IMR-90 (cell line): ENCODE results near the gene IFT81. TPM values are rescaled to one million over a fixed set of nuclear protein-coding genes. Genes with fewer than 3 reads are reported as not detected.

Experiments used
- ATAC-seq: fragments of 200-7000 bp; cut with Tn5 transposase; 2 replicates; pipeline ENCODE4 v1.9.1; 2020; ENCODE audit warnings: low read depth, mild to moderate bottlenecking, moderate library complexity
- BruUV-seq: library from RNA; stranded (reverse); fragments of 400-500 nt; replicated peaks from 2 replicates; lab custom pipeline; 2021; lab: Mats Ljungman, UMichigan
- CTCF ChIA-PET: fragments of 300-600 bp; formaldehyde crosslinking; extraction: SDS; loops from one replicate; lab custom pipeline; 2021; ENCODE audit warnings: antibody characterized with exemption; lab: Yijun Ruan, JAX
- POLR2A ChIA-PET: fragments of 300-600 bp; sonication (Branson Sonifier 250); formaldehyde crosslinking; loops from one replicate; lab custom pipeline; 2022; ENCODE audit warnings: antibody characterized with exemption; ENCODE audit not compliant: unreplicated experiment; lab: Charles Lee
- DNase-seq: peaks from one replicate; pipeline ENCODE4 v3.0.0; 2013
- H2AFZ ChIP-seq: replicated peaks from 2 replicates; pipeline ENCODE3; 2013; ENCODE audit warnings: low read length, mild to moderate bottlenecking; ENCODE audit not compliant: poor library complexity
- H2AK5ac ChIP-seq: 2 replicates; pipeline ENCODE4 v1.6.1; 2013; ENCODE audit warnings: low read depth, low read length, inconsistent platforms
- H2AK9ac ChIP-seq: replicated peaks from 2 replicates; pipeline ENCODE3; 2013; ENCODE audit warnings: mild to moderate bottlenecking, low read depth, low read length, moderate library complexity; ENCODE audit not compliant: poor library complexity
- H2BK120ac ChIP-seq: 2 replicates; pipeline ENCODE4 v1.6.1; 2013; ENCODE audit warnings: low read depth, low read length, inconsistent platforms
- H2BK15ac ChIP-seq: 3 replicates; pipeline ENCODE4 v1.6.1; 2013; ENCODE audit warnings: low read depth, low read length, inconsistent platforms
- H2BK20ac ChIP-seq: 2 replicates; pipeline ENCODE4 v1.6.1; 2013; ENCODE audit warnings: low read depth, mild to moderate bottlenecking, inconsistent platforms, low read length, moderate library complexity
- H2BK5ac ChIP-seq: 2 replicates; pipeline ENCODE4 v1.6.1; 2013; ENCODE audit warnings: mild to moderate bottlenecking, low read depth, low read length, inconsistent platforms; ENCODE audit not compliant: poor library complexity, severe bottlenecking
- H3K14ac ChIP-seq: replicated peaks from 2 replicates; pipeline ENCODE4 v1.6.1; 2013; ENCODE audit warnings: low read depth, low read length, inconsistent platforms
- H3K18ac ChIP-seq: 2 replicates; pipeline ENCODE4 v1.6.1; 2013; ENCODE audit warnings: low read depth, low read length, control low read depth
- H3K23ac ChIP-seq: 2 replicates; pipeline ENCODE4 v1.6.1; 2013; ENCODE audit warnings: low read depth, low read length, inconsistent platforms
- H3K27ac ChIP-seq: 2 replicates; pipeline ENCODE4 v1.5.1; 2013; ENCODE audit warnings: mild to moderate bottlenecking, control low read depth, low read length; ENCODE audit not compliant: insufficient read depth
- H3K27me3 ChIP-seq: 2 replicates; pipeline ENCODE4 v1.6.1; 2013; ENCODE audit warnings: low read length; ENCODE audit not compliant: control insufficient read depth, insufficient read depth
- H3K36me3 ChIP-seq: 2 replicates; pipeline ENCODE4 v1.6.1; 2013; ENCODE audit warnings: low read length, mixed read lengths; ENCODE audit not compliant: control insufficient read depth, insufficient read depth
- H3K4ac ChIP-seq: 2 replicates; pipeline ENCODE4 v1.6.1; 2013; ENCODE audit warnings: low read depth, low read length, inconsistent platforms
- H3K4me1 ChIP-seq: 2 replicates; pipeline ENCODE4 v1.6.1; 2013; ENCODE audit warnings: low read length, mixed read lengths; ENCODE audit not compliant: control insufficient read depth, insufficient read depth
- H3K4me2 ChIP-seq: 2 replicates; pipeline ENCODE4 v1.6.1; 2013; ENCODE audit warnings: low read depth, mild to moderate bottlenecking, control low read depth, low read length, moderate library complexity
- H3K4me3 ChIP-seq: 2 replicates; pipeline ENCODE4 v1.5.1; 2013; ENCODE audit warnings: low read depth, mild to moderate bottlenecking, control low read depth, low read length, moderate library complexity; ENCODE audit not compliant: insufficient read depth
- H3K56ac ChIP-seq: 2 replicates; pipeline ENCODE4 v1.6.1; 2013; ENCODE audit warnings: low read length, inconsistent platforms; ENCODE audit not compliant: insufficient read depth; ENCODE audit errors: extremely low read depth
- H3K79me1 ChIP-seq, 2 experiments: 2 replicates each; pipeline ENCODE4 v1.6.1; 2013; ENCODE audit warnings: low read length in 2 of 2, inconsistent platforms in 1 of 2, low read depth in 1 of 2
- H3K9ac ChIP-seq: 2 replicates; pipeline ENCODE4 v1.6.1; 2013; ENCODE audit warnings: low read depth, low read length, control low read depth
- H3K9me1 ChIP-seq: 2 replicates; pipeline ENCODE4 v1.6.1; 2013; ENCODE audit warnings: low read length, inconsistent platforms; ENCODE audit not compliant: insufficient read depth
- H3K9me3 ChIP-seq: 2 replicates; pipeline ENCODE4 v1.6.1; 2013; ENCODE audit warnings: low read length; ENCODE audit not compliant: control insufficient read depth, insufficient read depth
- H4K20me1 ChIP-seq: 2 replicates; pipeline ENCODE4 v1.6.1; 2013; ENCODE audit warnings: low read length, inconsistent platforms; ENCODE audit not compliant: insufficient read depth
- H4K5ac ChIP-seq: 2 replicates; pipeline ENCODE4 v1.6.1; 2013; ENCODE audit warnings: mild to moderate bottlenecking, low read depth, low read length, control low read depth
- H4K8ac ChIP-seq, 2 experiments: 2 replicates each; pipeline ENCODE4 v1.6.1; 2013; ENCODE audit warnings: low read depth in 2 of 2, low read length in 2 of 2, control low read depth in 1 of 2, inconsistent platforms in 1 of 2
- H4K91ac ChIP-seq: 2 replicates; pipeline ENCODE4 v1.6.1; 2013; ENCODE audit warnings: low read depth, low read length, inconsistent platforms; ENCODE audit not compliant: insufficient read depth
- BHLHE40 ChIP-seq: fragments of 150-350 bp; IDR thresholded peaks from 2 replicates; pipeline ENCODE4 v1.6.1; 2016; ENCODE audit warnings: mild to moderate bottlenecking, low read depth, low read length
- CEBPB ChIP-seq: IDR thresholded peaks from 2 replicates; pipeline ENCODE4 v1.6.1; 2012; ENCODE audit warnings: low read depth, low read length, improper control_type of control experiment
- CHD1 ChIP-seq: IDR thresholded peaks from 2 replicates; pipeline ENCODE4 v1.6.1; 2012; ENCODE audit warnings: low read depth, low read length, improper control_type of control experiment
- FOS ChIP-seq: fragments of 150-350 bp; IDR thresholded peaks from 2 replicates; pipeline ENCODE4 v1.6.1; 2016; ENCODE audit warnings: low read depth, low read length
- MAFK ChIP-seq: IDR thresholded peaks from 2 replicates; pipeline ENCODE4 v1.6.1; 2012; ENCODE audit warnings: low read depth, low read length, improper control_type of control experiment
- MAZ ChIP-seq: IDR thresholded peaks from 2 replicates; pipeline ENCODE4 v1.6.1; 2012; ENCODE audit warnings: low read depth, mild to moderate bottlenecking, low read length, improper control_type of control experiment, moderate library complexity, borderline replicate concordance
- MXI1 ChIP-seq: IDR thresholded peaks from 2 replicates; pipeline ENCODE4 v1.6.1; 2012; ENCODE audit warnings: low read depth, mild to moderate bottlenecking, low read length, moderate library complexity, borderline replicate concordance
- NFE2L2 ChIP-seq: fragments of 150-350 bp; IDR thresholded peaks from 2 replicates; pipeline ENCODE4 v1.6.1; 2016; ENCODE audit warnings: low read depth, mild to moderate bottlenecking, low read length
- POLR2A ChIP-seq: IDR thresholded peaks from 2 replicates; pipeline ENCODE4 v1.6.1; 2012; ENCODE audit warnings: mild to moderate bottlenecking, low read depth, low read length
- RCOR1 ChIP-seq: IDR thresholded peaks from 2 replicates; pipeline ENCODE4 v1.6.1; 2012; ENCODE audit warnings: mild to moderate bottlenecking, low read length, improper control_type of control experiment; ENCODE audit not compliant: insufficient replicate concordance
- RFX5 ChIP-seq: IDR thresholded peaks from 2 replicates; pipeline ENCODE4 v1.8.0; 2012; ENCODE audit warnings: low read depth, mild to moderate bottlenecking, low read length, moderate library complexity
- SMC3 ChIP-seq: fragments of 150-350 bp; IDR thresholded peaks from 2 replicates; pipeline ENCODE4 v1.6.1; 2016; ENCODE audit warnings: low read depth, mild to moderate bottlenecking, antibody characterized with exemption, low read length, moderate library complexity
- WGBS, 2 experiments: methylation state at CpG; one replicate each; pipeline versions ENCODE4 v1.1.5 to v1.1.7; 2013; ENCODE audit warnings: missing lambda C conversion rate in 2 of 2; ENCODE audit not compliant: insufficient read length in 1 of 2; ENCODE audit errors: extremely low coverage in 2 of 2; 5-methylcytosine and 5-hydroxymethylcytosine counted together
- dilution Hi-C: fragments of 300-500 bp; cut with HindIII; formaldehyde crosslinking; loops from one replicate; pipeline ENCODE4 v1.14.3; 2018; ENCODE audit warnings: low sequenced_read_pairs; ENCODE audit not compliant: unreplicated experiment
- in situ Hi-C: fragments of 300-500 bp; cut with MboI; formaldehyde crosslinking; loops from 3 replicates; pipeline ENCODE4 v1.14.3; 2019; ENCODE audit warnings: low sequenced_read_pairs, inconsistent platforms, mixed read lengths
- intact Hi-C: fragments of 100-400 bp; cut with micrococcal nuclease; formaldehyde crosslinking; loops from 2 replicates; pipeline ENCODE4 v1.10.0; 2022
- polyA plus RNA-seq, 3 experiments: library from polyadenylated mRNA; depleted of rRNA; stranded (reverse); fragments of >200 nt; gene quantifications; 2 replicates each; pipeline ENCODE4 v1.2.3, GENCODE V29; 2012; ENCODE audit warnings: low replicate concordance in 1 of 3
- total RNA-seq: library from RNA; depleted of rRNA; stranded (reverse); fragments of >200 nt; gene quantifications from 2 replicates; pipeline ENCODE4 v1.2.3, GENCODE V29; 2012
- TF ChIP-seq, protein P1 (sequence below): fragments of 150-350 bp; IDR thresholded peaks from 2 replicates; pipeline ENCODE4 v1.6.1; 2017; ENCODE audit warnings: mild to moderate bottlenecking, antibody characterized with exemption, low read length, low read depth
- TF ChIP-seq, protein P2 (sequence below): fragments of 150-350 bp; IDR thresholded peaks from 2 replicates; pipeline ENCODE4 v1.6.1; 2016; ENCODE audit warnings: low read depth, mild to moderate bottlenecking, low read length, moderate library complexity, borderline replicate concordance

The IFT81 gene
- total and polyA plus RNA-seq, 2 of the 4 experiments (the other 2 are of a cell fraction) = 6.1 to 8.1 TPM

DNA sequence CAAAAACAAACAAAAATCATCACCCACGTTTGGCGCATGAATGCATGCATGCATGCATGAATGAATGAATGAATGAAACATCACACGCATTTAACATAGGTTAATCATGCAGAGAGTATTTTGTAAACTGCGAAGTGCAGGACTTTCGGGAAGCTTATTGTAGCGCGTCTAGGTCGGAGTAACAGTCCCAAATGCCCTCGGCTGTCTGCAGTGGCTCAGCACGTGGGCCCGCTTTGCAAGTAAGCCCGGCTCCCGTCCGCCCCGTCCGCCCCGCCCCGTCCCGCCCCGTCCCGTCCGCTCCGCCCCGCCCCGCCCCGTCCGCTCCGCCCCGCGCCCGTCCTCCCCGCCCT is 263 bp upstream of the IFT81 start:
- dilution Hi-C loops (no loop called here), in situ Hi-C loops (no loop called here), intact Hi-C loops (loop anchor here (5.0 kb wide), 1 partner anchor 158 kb away; the partner anchor contains the start of gene ATP2A2)
- H2BK15ac ChIP-seq = no peak overlapping the region
- no peaks in the 10 kb centered on the region for H3K9me3 ChIP-seq
- H2BK120ac ChIP-seq = no peak overlapping the region
- H3K18ac ChIP-seq = no peak overlapping the region; the same call in 1 of the 2 replicates
- H3K27me3 ChIP-seq = no peaks in the 10 kb centered on the region
- ATAC-seq (peak; percentile 97), DNase-seq (no peak)
- no peak overlapping the region for H2AK5ac ChIP-seq
- peak overlapping the region; percentile 73 for H2AFZ ChIP-seq
- peak overlapping the region; percentile 38; the same call in 1 of the 2 replicates for H3K14ac ChIP-seq
- H2BK20ac ChIP-seq = no peak overlapping the region
- peak overlapping the region; percentile 89 for H3K4me2 ChIP-seq
- no peak overlapping the region for H3K56ac ChIP-seq
- no TSS peak for BruUV-seq
- no peak overlapping the region for H3K23ac ChIP-seq
- H3K79me1 ChIP-seq = peaks cover 18 to 21% of the 10 kb centered on the region in 2 experiments
- CTCF ChIA-PET = no interaction called here
- H4K5ac ChIP-seq = 0 out of 2 replicates have a peak overlapping the region, but pooled peaks have one; percentile 31
- no peak overlapping the region for H2AK9ac ChIP-seq
- peak overlapping the region; percentile 62 for H2BK5ac ChIP-seq
- no peak overlapping the region for H3K4ac ChIP-seq
- POLR2A ChIA-PET = interaction anchor here (0.6 kb wide), 1 partner anchor 56 kb away, joined by 3 read pairs; no protein-coding TSS in a partner anchor
- no peaks in the 10 kb centered on the region for H4K20me1 ChIP-seq
- peak overlapping the region; percentile 12; the same call in 1 of the 2 replicates for H4K91ac ChIP-seq
- peak overlapping the region; percentile 17; the same call in 1 of the 2 replicates for H3K4me3 ChIP-seq
- 0 out of 2 replicates have a peak overlapping the region, but pooled peaks have one; percentile 1 for H3K27ac ChIP-seq
- peaks cover 8% of the 10 kb centered on the region; the same call in 1 of the 2 replicates for H3K4me1 ChIP-seq
- H3K36me3 ChIP-seq = peaks cover 3% of the 10 kb centered on the region; the same call in 1 of the 2 replicates
- WGBS, 2 experiments = 0% methylated on average over 1 of the region's 32 CpGs; no CpG with 5 or more reads in 1 of the 2 experiments
- TF ChIP-seq POLR2A (no peak), BHLHE40 (no peak), FOS (no peak), MAZ (no peak), NFE2L2 (no peak), CEBPB (no peak), SMC3 (no peak), MAFK (no peak), RFX5 (no peak), RCOR1 (no peak), MXI1 (peak; percentile 36; the same call in 1 of the 2 replicates), CHD1 (no peak)
- TF ChIP-seq, protein P1, sequence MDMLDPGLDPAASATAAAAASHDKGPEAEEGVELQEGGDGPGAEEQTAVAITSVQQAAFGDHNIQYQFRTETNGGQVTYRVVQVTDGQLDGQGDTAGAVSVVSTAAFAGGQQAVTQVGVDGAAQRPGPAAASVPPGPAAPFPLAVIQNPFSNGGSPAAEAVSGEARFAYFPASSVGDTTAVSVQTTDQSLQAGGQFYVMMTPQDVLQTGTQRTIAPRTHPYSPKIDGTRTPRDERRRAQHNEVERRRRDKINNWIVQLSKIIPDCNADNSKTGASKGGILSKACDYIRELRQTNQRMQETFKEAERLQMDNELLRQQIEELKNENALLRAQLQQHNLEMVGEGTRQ = peak; percentile 42
- TF ChIP-seq, protein P2, sequence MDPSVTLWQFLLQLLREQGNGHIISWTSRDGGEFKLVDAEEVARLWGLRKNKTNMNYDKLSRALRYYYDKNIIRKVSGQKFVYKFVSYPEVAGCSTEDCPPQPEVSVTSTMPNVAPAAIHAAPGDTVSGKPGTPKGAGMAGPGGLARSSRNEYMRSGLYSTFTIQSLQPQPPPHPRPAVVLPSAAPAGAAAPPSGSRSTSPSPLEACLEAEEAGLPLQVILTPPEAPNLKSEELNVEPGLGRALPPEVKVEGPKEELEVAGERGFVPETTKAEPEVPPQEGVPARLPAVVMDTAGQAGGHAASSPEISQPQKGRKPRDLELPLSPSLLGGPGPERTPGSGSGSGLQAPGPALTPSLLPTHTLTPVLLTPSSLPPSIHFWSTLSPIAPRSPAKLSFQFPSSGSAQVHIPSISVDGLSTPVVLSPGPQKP = no peak
- peak overlapping the region; percentile 45; the same call in 1 of the 2 replicates for H3K9ac ChIP-seq
- peak overlapping the region in 1 of 2 experiments; percentile 79; a peak in 2 of 4 replicates for H4K8ac ChIP-seq
- H3K9me1 ChIP-seq = no peaks in the 10 kb centered on the region
